Suprapubic skin (tissue), 4 donors: ENCODE measurements around the gene WNT3.

Experiments
- CTCF ChIP-seq, 2 donors: fragments of 200-600 bp in 1 of 2; fragments of 450-650 bp in 1 of 2; sonication (generic) in 1 of 2; IDR thresholded peaks; one replicate each; pipeline ENCODE4 v1.5.1; 2016 to 2019; ENCODE audit warnings: antibody characterized with exemption in 2 of 2, mild to moderate bottlenecking in 1 of 2, moderate library complexity in 1 of 2
- EP300 ChIP-seq: sonication (generic); formaldehyde crosslinking; IDR thresholded peaks from one replicate; pipeline ENCODE4 v1.6.1; 2017; ENCODE audit warnings: antibody characterized with exemption
- POLR2A ChIP-seq, 2 donors: fragments of 450-650 bp; IDR thresholded peaks; one replicate each; pipeline ENCODE4 v1.6.1; 2017; ENCODE audit warnings: antibody characterized with exemption in 2 of 2, mild to moderate bottlenecking in 2 of 2, moderate library complexity in 2 of 2
- POLR2AphosphoS5 ChIP-seq, 3 donors: sonication (generic); formaldehyde crosslinking; IDR thresholded peaks; one replicate each; pipeline ENCODE4 v1.6.1; 2017; ENCODE audit warnings: antibody characterized with exemption in 3 of 3

DNA sequence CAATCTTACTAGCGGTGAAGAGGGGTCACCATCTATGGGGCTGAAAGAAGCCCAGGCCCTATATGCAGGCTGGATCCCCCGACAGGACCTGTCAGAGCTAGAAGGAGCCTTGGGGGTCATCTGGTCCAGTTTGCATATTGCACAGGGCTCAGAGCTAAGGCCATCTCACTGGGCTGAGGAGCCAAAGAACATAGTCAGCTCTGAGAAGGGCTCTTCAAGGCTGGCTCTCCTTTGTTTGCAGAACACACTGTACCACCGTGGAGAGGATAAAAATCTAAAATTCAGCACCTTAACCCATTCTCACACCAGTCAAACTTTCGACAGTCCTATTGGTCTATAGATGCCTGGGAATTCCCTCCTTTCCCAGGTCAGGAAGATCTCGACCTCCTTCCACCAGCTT is 24.2 kb downstream of the WNT3 start:
- TF ChIP-seq EP300 (no peak), CTCF (IDR thresholded peaks at IDR 0.05) (no peak), POLR2A (IDR thresholded peaks at IDR 0.05) (no peak), POLR2AphosphoS5 (IDR thresholded peaks at IDR 0.05) (no peak)
